WTC11 (cell line): ENCODE data around the gene PRKCE. TPM values are rescaled to one million over a fixed set of nuclear protein-coding genes. Genes with fewer than 3 reads are reported as not detected.

Source experiments
- ATAC-seq: fragments of 200-7000 bp; cut with Tn5 transposase; 2 replicates; pipeline ENCODE4 v1.10.0; 2021; ENCODE audit warnings: mild to moderate bottlenecking, moderate library complexity
- CTCF ChIA-PET: fragments of 300-600 bp; sonication (Branson Sonifier 250); formaldehyde crosslinking; loops from one replicate; lab custom pipeline; 2021; ENCODE audit warnings: antibody characterized with exemption; lab: Charles Lee
- POLR2A ChIA-PET: fragments of 350-600 bp; sonication (Branson Sonifier 250); formaldehyde crosslinking; loops from one replicate; lab custom pipeline; 2021; ENCODE audit warnings: antibody characterized with exemption; lab: Charles Lee
- DNase-seq: peaks from one replicate; pipeline ENCODE4 v3.0.0; 2021; ENCODE audit warnings: low spot score
- H3K27ac Mint-ChIP-seq: 2 replicates; pipeline ENCODE4 v1.8.0; 2021; ENCODE audit warnings: mixed read lengths
- H3K27me3 Mint-ChIP-seq: 2 replicates; pipeline ENCODE4 v1.8.0; 2021; ENCODE audit warnings: low read depth, mild to moderate bottlenecking, moderate library complexity, mixed read lengths
- H3K36me3 Mint-ChIP-seq: 2 replicates; pipeline ENCODE4 v1.8.0; 2021; ENCODE audit warnings: mixed read lengths
- H3K4me1 Mint-ChIP-seq: 2 replicates; pipeline ENCODE4 v1.8.0; 2022; ENCODE audit warnings: mixed read lengths
- H3K4me3 Mint-ChIP-seq: 2 replicates; pipeline ENCODE4 v1.8.0; 2021; ENCODE audit warnings: mild to moderate bottlenecking, moderate library complexity, mixed read lengths
- H3K9me3 Mint-ChIP-seq: 2 replicates; pipeline ENCODE4 v1.8.0; 2021; ENCODE audit warnings: mixed read lengths
- NR2C2 ChIP-seq: sonication (generic); formaldehyde crosslinking; IDR thresholded peaks from 2 replicates; pipeline ENCODE4 v1.8.0; 2022; ENCODE audit warnings: mild to moderate bottlenecking, missing genetic modification reagents
- NR3C1 ChIP-seq: sonication (generic); formaldehyde crosslinking; conservative IDR thresholded peaks from 2 replicates; pipeline ENCODE4 v1.8.1; 2023; ENCODE audit warnings: low read depth, mild to moderate bottlenecking, missing genetic modification reagents
- OVOL2 ChIP-seq: fragments of 250-450 bp; sonication (Bioruptor Pico); IDR thresholded peaks from 2 replicates; pipeline ENCODE4 v1.9.0; 2021; ENCODE audit warnings: mild to moderate bottlenecking, borderline replicate concordance
- SMAD4 ChIP-seq: sonication (generic); formaldehyde crosslinking; IDR thresholded peaks from 2 replicates; pipeline ENCODE4 v1.8.0; 2022; ENCODE audit warnings: mild to moderate bottlenecking, missing genetic modification reagents
- ZNF263 ChIP-seq: sonication (generic); formaldehyde crosslinking; IDR thresholded peaks from 2 replicates; pipeline ENCODE4 v1.8.1; 2022; ENCODE audit warnings: low read depth, mild to moderate bottlenecking, moderate library complexity, missing genetic modification reagents
- ZNF671 ChIP-seq: fragments of 250-450 bp; sonication (Bioruptor Pico); IDR thresholded peaks from 2 replicates; pipeline ENCODE4 v1.8.0; 2021; ENCODE audit warnings: mild to moderate bottlenecking
- total RNA-seq: library from RNA; stranded (reverse); gene quantifications from 3 replicates; pipeline ENCODE4 v1.2.3, GENCODE V29; 2021
- TF ChIP-seq, protein P1 (sequence below): sonication (generic); formaldehyde crosslinking; IDR thresholded peaks from 2 replicates; pipeline ENCODE4 v1.8.0; 2022; ENCODE audit warnings: mild to moderate bottlenecking, missing genetic modification reagents
- TF ChIP-seq, protein P2 (sequence below): fragments of 200-600 bp; IDR thresholded peaks from 2 replicates; pipeline ENCODE4 v1.8.0; 2022; ENCODE audit warnings: antibody characterized with exemption
- TF ChIP-seq, protein P3 (sequence below): fragments of 250-450 bp; sonication (Bioruptor Pico); IDR thresholded peaks from 2 replicates; pipeline ENCODE4 v1.9.0; 2021; ENCODE audit warnings: moderate library complexity, mild to moderate bottlenecking, inconsistent platforms, borderline replicate concordance
- TF ChIP-seq, protein P4 (sequence below): sonication (generic); formaldehyde crosslinking; IDR thresholded peaks from 2 replicates; pipeline ENCODE4 v1.8.0; 2022; ENCODE audit warnings: mild to moderate bottlenecking, missing genetic modification reagents
- TF ChIP-seq, protein P5 (sequence below): fragments of 250-450 bp; sonication (Bioruptor Pico); IDR thresholded peaks from 2 replicates; pipeline ENCODE4 v1.9.0; 2021; ENCODE audit warnings: mild to moderate bottlenecking, borderline replicate concordance

PRKCE gene
- total RNA-seq, 1 experiment from 2014 or later: 5.8 TPM

DNA sequence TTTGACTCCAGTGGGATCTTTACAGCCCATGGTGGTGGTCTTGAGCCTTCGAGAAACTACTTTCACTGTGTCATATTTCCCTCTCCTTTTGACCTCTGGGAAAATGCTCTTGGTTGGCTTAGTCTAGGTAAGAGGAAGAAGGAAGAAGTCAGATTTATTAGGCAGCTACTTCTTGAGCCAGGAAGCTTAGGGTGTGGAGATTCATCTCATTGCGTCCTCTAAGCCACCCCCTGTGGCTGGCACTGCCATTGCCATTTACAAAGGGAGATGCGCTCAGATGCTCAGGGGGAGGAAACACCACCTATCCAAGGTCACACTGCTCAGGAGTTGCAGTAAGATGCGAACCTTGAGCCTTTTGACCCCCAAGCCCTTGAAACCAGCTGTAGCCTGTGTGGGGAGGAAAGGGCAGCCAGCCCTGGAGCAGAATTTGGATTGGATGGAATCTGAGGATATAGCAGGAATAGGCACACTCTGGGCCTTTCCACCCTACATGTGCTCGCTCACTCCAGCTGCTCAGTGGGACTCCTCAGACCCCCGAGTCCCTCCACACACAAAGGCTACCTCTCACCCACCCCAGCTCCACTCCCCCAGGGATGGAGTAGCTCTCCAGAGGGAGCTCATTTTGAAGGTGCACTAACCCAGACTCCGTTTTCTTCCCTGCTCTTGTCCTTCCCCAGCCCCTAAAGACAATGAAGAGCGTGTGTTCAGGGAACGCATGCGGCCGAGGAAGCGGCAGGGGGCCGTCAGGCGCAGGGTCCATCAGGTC lies 324.5 kb downstream of the PRKCE start (continued):
- TF ChIP-seq, protein P1, sequence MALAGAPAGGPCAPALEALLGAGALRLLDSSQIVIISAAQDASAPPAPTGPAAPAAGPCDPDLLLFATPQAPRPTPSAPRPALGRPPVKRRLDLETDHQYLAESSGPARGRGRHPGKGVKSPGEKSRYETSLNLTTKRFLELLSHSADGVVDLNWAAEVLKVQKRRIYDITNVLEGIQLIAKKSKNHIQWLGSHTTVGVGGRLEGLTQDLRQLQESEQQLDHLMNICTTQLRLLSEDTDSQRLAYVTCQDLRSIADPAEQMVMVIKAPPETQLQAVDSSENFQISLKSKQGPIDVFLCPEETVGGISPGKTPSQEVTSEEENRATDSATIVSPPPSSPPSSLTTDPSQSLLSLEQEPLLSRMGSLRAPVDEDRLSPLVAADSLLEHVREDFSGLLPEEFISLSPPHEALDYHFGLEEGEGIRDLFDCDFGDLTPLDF: no peak
- TF ChIP-seq, protein P2, sequence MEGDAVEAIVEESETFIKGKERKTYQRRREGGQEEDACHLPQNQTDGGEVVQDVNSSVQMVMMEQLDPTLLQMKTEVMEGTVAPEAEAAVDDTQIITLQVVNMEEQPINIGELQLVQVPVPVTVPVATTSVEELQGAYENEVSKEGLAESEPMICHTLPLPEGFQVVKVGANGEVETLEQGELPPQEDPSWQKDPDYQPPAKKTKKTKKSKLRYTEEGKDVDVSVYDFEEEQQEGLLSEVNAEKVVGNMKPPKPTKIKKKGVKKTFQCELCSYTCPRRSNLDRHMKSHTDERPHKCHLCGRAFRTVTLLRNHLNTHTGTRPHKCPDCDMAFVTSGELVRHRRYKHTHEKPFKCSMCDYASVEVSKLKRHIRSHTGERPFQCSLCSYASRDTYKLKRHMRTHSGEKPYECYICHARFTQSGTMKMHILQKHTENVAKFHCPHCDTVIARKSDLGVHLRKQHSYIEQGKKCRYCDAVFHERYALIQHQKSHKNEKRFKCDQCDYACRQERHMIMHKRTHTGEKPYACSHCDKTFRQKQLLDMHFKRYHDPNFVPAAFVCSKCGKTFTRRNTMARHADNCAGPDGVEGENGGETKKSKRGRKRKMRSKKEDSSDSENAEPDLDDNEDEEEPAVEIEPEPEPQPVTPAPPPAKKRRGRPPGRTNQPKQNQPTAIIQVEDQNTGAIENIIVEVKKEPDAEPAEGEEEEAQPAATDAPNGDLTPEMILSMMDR: no peak
- TF ChIP-seq, protein P3, sequence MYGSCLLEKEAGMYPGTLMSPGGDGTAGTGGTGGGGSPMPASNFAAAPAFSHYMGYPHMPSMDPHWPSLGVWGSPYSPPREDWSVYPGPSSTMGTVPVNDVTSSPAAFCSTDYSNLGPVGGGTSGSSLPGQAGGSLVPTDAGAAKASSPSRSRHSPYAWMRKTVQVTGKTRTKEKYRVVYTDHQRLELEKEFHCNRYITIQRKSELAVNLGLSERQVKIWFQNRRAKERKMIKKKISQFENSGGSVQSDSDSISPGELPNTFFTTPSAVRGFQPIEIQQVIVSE (CRISPR knock-in tag): no peak
- TF ChIP-seq NR3C1 (CRISPR knock-in tag) (no peak), ZNF671 (CRISPR knock-in tag) (no peak), NR2C2 (no peak)
- TF ChIP-seq, protein P4, sequence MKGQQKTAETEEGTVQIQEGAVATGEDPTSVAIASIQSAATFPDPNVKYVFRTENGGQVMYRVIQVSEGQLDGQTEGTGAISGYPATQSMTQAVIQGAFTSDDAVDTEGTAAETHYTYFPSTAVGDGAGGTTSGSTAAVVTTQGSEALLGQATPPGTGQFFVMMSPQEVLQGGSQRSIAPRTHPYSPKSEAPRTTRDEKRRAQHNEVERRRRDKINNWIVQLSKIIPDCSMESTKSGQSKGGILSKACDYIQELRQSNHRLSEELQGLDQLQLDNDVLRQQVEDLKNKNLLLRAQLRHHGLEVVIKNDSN (CRISPR knock-in tag): no peak

DNA sequence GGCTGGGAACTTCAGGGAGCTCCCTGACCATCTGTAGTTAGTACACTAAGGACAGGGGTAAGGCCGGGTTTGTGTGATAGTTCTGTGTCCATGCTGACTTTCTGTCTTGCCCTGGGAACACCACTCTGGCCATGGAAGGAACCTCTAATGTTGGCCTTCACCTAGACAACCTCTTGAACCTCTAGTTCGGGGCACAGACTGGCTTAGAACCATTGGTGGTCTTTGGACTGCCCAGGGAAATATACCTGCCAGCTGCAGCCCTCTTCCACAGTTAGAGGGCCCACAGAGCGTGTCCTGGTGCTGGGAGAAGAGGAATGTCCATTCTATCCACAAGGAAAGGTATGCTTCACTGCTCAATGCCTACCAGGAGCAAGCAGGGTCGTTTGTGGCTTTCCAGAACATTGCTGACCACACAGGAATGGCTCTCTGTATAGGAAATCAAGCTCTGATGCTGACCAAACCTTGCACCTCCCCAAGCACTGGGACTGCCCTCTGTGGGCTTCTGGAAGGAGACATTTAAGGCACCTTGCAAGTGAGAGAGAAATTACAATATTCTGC lies 326.9 kb downstream of the PRKCE start:
- TF ChIP-seq, protein P1: no peak
- H3K36me3 Mint-ChIP-seq: no peaks in the 10 kb centered on the region
- H3K27me3 Mint-ChIP-seq: peaks cover 3% of the 10 kb centered on the region; the same call in 1 of the 2 replicates
- DNase-seq (no peak), ATAC-seq (no peak)
- CTCF ChIA-PET: no interaction called here
- no peak overlapping the region for H3K4me3 Mint-ChIP-seq
- peaks cover 8% of the 10 kb centered on the region for H3K4me1 Mint-ChIP-seq
- H3K9me3 Mint-ChIP-seq: no peaks in the 10 kb centered on the region
- POLR2A ChIA-PET: no interaction called here
- H3K27ac Mint-ChIP-seq: no peak overlapping the region

DNA sequence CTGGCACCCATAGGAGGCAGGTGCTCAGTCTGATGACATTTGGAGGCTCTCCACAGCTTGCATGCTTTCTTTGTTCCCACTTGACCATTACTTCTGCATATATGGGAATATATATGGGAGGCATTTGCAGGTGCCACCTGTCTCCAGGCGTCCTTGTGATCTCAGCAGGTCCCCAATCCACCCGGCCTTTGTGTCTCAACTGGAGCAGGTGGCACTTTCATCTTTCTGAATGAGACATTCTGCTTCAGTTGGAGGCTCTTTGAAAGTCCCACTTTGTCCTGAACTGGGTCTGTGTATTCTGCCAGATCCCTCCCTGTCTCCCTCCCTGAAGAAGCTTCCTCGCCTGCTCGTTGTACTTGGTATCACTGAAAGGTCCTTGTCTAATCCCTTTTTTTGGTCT lies 327.6 kb downstream of the PRKCE start:
- H3K4me3 Mint-ChIP-seq: no peak overlapping the region
- no peaks in the 10 kb centered on the region for H3K36me3 Mint-ChIP-seq
- ATAC-seq (no peak), DNase-seq (no peak)
- TF ChIP-seq ZNF263 (CRISPR knock-in tag) (no peak), OVOL2 (CRISPR knock-in tag) (no peak), SMAD4 (CRISPR knock-in tag) (no peak)
- TF ChIP-seq, protein P5, sequence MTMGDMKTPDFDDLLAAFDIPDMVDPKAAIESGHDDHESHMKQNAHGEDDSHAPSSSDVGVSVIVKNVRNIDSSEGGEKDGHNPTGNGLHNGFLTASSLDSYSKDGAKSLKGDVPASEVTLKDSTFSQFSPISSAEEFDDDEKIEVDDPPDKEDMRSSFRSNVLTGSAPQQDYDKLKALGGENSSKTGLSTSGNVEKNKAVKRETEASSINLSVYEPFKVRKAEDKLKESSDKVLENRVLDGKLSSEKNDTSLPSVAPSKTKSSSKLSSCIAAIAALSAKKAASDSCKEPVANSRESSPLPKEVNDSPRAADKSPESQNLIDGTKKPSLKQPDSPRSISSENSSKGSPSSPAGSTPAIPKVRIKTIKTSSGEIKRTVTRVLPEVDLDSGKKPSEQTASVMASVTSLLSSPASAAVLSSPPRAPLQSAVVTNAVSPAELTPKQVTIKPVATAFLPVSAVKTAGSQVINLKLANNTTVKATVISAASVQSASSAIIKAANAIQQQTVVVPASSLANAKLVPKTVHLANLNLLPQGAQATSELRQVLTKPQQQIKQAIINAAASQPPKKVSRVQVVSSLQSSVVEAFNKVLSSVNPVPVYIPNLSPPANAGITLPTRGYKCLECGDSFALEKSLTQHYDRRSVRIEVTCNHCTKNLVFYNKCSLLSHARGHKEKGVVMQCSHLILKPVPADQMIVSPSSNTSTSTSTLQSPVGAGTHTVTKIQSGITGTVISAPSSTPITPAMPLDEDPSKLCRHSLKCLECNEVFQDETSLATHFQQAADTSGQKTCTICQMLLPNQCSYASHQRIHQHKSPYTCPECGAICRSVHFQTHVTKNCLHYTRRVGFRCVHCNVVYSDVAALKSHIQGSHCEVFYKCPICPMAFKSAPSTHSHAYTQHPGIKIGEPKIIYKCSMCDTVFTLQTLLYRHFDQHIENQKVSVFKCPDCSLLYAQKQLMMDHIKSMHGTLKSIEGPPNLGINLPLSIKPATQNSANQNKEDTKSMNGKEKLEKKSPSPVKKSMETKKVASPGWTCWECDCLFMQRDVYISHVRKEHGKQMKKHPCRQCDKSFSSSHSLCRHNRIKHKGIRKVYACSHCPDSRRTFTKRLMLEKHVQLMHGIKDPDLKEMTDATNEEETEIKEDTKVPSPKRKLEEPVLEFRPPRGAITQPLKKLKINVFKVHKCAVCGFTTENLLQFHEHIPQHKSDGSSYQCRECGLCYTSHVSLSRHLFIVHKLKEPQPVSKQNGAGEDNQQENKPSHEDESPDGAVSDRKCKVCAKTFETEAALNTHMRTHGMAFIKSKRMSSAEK: no peak
- peaks cover 4% of the 10 kb centered on the region; the same call in 1 of the 2 replicates for H3K4me1 Mint-ChIP-seq
- no peak overlapping the region for H3K27ac Mint-ChIP-seq
- ChIA-PET CTCF (no interaction called here), POLR2A (no interaction called here)
- H3K27me3 Mint-ChIP-seq: no peaks in the 10 kb centered on the region; the same call in 1 of the 2 replicates
- H3K9me3 Mint-ChIP-seq: no peaks in the 10 kb centered on the region
